HT1080 (cell line): ENCODE results near the gene OXER1. TPM values are rescaled to one million over a fixed set of nuclear protein-coding genes. Genes with fewer than 3 reads are reported as not detected.
A peak's percentile ranks its signal among the peaks of the same experiment; 100 is the strongest.

ENCODE experiments used
- DNase-seq: peaks from one replicate; pipeline ENCODE4 v3.0.0-alpha.2; 2015; ENCODE audit warnings: low read depth
- total RNA-seq: library from RNA; depleted of rRNA; stranded (reverse); fragments of >200 nt; shearing (Covaris generic); gene quantifications from 2 replicates; pipeline ENCODE4 v1.2.3, GENCODE V29; 2014

OXER1 gene
- total RNA-seq, 1 experiment from 2014 or later, result not detected

DNA sequence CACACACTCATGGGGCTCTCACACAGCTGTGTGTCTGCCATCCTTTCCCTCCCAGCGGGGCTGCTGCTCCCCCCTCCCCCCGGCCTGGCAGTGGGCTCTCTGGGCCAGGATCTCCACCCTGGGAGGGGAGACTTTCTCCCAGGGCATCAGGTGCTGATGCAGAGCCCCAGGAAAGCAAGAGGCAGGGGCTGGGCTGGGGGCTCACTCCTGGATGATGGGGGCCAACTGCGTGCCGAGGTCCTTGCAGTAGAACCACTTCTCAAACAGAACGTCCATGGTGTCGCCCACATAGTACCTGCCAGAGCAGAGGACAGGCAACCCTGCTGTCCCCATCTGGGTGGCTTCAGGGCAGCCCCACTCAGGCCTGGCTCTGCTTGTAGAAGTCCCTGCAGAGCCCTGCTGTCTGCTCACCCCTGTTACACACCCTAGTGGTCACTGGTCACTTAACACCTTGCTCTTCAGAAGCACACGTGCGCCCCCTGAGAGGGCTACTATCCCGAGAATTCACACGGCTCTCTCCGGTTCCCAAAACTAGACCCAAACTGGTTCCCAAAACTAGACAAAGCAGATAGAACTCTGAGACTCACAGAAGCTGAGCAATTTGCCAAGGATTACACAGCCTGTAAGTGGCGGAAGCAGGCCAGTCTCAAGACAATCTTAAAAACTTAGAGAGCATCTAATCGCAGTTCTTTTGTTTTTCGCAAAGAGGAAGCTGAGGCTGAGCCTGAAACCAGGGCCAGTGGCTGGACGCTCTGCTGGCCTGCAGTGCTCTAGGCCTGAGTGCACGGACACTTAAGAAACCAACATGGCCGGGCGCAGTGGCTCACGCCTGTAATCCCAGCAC, 6.6 kb upstream of the OXER1 start:
- DNase-seq, result peak; percentile 35

DNA sequence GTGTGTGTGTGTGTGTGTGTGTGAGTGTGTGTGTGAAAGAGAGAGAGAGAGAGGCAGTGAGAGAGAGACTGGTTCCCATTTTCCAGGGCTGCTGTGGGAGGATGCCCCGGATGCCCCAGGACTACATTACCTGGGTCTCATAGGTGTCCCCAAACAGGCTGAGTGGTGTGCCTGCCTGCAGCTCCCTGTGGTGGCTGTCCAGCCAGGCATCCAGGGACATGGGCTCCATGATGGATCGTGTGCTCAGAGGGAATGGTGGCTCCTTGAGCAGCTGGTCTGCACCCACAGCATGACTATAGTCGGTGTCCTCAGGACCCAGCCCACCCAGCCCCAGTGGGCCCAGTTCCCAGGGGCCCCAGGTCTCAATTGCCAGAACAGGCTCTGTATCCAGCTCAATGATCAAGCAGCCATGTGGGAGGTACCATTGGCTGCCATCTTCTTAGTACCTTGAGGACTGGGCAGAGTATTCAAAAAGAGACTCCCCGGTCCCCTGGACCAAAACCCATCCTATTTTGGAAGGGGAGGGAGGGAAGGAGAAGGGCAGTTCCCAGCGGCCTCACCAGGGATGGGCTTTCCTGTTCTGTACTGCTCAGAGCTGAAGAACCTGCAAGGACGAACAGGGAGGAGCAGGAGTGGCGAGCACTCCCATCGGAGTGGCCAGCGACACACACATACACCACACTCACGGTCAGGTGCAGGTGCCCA, 5.8 kb upstream of the OXER1 start:
- no peak for DNase-seq

DNA sequence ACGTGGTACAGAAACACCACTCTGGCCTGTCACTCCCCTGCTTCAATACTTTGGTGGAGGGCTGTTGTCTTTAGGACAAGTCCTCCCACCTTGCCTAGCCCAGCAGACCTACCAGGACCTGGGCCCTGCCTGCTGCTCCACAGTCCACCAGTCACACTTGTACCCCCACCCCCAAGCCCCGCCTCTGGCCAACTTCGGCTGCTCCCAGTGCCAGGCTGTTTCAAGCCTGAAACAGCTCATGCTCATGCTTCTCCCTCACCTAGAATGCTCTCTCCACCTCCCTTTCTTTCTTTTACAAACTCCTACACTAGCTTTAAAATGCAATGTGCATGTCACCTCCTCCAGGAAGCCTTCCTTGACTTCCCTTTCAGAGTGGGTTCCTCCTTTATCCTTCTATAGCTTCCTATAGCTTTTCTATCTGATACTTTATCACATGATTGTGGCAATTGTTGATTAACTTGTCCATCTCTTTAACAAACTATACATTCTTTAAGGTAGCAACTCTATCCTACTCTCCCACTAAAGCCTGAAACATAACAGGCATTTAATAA, 4.8 kb upstream of the OXER1 start:
- no peak for DNase-seq

DNA sequence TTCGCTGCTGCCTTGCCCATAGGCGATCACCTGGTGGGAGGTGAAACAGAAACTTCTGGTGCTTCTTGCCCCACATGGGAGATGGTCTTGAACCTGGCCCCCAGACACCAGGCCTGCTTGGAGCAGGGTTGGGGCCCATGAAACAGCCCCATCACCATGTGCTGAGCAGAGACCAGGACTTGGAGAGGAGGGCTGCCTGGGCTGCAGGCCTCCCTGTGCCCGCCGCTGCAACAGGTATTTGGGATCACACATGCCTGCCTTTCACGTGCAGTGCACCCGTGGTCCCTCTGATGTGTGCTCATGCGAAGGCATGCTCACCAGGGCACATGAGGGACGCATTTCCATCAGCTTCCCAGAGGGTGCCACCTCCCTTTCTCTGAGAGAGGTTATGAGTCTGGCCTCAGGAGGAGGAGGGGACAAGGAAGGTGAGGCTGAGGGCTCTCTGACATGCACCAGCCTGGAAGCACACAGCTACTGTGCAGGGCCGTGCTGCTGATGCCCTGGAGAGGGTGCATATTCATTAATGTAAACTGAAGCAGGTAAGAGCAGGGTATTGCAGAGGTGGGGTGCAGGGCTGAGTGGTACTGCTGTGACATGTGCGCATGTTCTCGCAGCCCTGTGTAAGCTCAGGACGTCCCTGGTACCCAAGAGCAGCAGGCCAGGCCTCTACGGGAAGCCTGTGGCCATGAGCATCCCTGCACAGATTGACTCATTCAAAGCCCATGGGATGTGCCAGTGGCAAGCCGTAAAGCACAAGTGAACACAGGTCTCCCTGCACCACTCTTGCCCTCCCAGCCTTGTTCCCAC, 4.2 kb upstream of the OXER1 start:
- DNase-seq, result no peak

DNA sequence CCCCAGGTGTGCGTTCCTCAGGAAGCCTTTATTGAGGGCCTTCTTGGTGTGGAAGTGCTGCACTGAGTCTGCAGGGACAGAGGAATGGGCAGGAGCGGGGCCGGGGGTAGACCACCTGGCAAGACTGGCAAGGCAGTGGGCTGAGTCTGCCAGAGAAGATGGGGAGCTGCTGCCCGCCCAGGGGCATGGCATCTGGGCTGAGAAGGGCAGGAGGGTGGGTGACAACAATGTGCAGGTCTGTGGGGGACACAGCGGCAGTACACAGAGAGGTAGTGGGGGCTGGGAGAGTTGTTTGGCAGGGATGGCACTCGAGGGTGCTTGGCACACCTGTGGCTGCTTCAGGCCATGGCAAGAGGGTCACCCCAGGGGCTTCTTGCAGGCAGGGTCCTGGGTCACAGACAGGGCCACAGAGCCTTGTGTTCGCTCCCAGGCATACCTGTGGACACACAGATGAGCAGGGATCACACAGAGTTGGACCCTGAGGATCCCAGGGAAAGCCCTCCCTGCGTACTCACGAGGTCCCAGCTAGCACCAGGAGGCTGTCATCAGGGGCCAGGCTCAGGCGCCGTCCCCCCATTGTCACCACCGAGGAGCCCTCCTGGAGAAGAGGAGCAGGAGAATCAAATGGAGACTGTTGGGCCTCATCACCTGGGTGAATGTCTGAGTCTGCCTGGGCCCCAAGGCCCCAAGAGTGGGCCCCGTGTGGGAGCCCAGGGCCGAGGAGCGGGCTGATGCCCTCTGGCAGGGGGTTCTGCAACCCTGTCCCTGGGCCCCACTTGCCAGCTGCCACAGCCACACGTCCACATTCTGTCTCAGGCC, 3.4 kb upstream of the OXER1 start:
- DNase-seq, result no peak

DNA sequence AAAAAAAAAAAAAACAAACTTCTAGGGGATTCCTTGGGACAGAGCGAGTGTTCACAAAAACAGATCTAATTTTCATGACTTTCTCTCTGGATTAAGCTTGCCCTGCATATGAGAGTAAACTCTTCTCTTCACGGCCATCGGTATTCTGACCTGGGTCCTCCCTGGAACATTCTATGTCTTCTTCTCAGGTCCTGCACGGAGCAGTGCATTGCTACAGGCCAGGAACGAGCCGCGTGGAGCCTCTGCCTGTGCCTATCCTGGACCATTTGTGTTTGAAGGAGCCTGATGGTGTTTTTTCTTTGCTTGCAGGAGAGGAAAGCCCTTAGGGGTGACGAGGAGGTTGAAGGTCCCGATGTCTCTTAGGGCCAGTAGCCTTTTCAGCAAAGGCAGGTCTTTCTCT, 1.8 kb upstream of the OXER1 start:
- DNase-seq, result no peak

DNA sequence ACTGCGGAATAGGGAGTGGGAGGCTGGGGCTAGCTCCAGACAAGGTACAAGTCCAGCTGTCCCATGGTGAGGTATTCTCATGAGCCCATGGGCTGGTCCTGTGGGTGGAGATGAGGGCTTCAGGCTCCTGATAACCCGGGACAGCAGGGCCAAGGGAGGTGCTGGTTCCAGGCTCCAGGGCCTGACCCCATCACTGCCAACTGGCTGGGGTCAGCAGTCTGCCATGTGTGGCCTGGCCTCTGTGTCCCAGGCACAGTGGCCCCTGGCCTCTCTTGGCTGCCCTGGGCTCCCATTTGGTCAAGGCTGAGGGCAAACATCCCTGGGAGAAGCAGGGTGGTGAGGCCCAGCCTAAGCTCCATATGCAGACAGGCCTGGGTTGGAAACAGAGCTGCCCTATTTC, 966 bp upstream of the OXER1 start:
- DNase-seq, result no peak

DNA sequence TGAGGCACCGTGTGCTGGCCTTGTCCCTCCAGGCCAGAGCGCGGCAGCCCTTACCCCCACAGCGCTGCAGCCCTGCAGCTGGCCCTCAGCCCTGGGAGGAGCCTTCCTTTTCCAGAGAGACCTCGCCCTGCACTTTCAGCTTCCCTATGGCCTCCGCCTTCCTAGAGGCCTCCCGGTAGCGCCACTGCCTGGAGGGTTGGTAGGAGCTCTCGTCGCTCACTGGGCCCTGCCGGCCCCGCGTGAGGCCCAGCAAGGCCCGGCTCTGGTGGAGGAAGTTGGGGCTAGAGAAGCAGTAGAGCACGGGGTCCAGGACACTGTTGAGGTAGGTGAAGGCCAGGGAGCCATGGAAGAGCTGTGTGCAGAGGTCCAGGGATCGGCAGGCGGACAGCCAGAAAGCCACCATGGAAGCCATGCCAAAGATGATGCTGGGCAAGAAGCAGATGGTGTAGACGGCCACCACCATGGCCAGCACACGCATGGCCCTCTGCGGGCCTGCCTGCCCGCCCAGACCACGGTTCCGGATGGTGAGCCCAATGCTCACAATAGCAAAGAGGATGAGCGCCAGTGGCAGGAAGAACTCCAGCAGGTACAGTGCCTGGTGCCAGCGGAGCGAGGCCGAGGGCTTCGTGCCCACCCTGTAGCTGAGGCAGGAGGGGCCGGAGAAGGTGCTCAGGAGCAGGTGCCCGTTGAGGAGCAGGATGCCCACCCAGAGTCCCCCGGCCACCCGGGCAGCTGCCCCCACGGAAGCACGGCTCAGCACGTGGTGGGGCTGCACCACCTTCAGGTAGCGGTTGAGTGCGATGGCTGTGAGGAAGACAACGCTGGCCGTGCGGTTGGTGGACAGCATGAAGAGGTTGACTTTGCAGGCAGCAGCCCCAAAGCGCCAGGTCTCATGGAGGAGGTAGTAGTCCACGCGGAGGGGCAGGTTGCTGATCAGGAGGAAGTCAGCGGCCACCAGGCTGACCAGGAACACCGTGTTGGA, 821 bp downstream of the OXER1 start:
- DNase-seq, result no peak

DNA sequence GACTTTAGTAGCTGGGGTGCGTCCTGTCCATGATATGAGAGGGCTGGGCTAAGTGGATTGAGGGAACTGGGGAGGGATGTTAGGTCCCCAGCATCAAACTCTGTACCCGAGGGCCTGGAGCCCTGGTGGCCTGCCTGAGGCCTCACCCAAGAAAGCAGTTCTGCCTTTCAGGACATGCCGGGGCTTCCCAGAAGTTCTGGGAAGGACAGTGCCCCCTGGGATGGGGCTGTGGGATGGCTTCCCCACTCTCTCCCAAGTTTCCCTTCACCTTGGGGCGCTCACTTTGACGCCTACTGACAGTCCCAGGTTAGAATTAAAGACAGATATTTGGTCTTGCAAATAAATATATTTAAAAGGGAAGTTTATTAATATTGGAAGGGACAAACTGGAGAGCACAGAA, 1.8 kb downstream of the OXER1 start:
- no peak for DNase-seq

DNA sequence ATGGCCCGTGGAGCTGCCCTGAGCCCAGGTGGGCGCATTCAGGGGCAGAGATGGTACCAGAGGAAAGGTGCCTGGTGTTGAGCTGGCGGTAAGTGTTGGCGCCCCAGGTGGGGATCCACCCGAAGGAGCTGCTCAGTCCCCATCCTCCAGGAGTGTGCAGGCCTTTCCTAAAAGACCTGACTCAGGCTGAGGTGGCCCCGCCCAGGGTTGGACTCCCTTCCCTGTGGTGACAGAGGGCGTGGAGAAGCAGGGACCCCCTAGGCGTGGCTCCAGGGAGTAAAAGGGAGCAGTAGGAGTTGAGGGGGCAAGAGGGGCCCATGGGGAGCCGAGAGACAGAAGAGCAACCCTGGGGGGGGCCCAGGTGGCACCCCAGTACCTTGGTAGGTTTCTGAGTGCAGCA, 2.4 kb downstream of the OXER1 start:
- no peak for DNase-seq

DNA sequence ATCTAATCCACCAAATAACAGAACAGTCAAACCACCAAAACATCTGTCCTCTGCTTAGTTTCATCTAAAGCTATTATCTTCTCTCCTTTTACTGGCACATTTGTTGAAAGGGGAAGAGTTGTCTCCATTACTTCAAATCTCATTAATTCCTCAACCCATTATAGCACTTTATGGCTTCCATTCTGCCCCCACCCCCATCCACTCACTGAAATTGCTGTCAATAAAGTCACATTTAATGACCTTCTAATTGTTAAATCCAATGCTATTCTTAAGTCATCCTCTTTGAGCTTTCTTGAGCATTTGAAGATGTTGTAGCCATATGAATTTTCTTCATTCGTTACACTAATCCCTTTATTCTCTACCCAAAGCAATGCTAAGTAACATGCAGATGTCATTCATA, 5.2 kb downstream of the OXER1 start:
- no peak for DNase-seq

DNA sequence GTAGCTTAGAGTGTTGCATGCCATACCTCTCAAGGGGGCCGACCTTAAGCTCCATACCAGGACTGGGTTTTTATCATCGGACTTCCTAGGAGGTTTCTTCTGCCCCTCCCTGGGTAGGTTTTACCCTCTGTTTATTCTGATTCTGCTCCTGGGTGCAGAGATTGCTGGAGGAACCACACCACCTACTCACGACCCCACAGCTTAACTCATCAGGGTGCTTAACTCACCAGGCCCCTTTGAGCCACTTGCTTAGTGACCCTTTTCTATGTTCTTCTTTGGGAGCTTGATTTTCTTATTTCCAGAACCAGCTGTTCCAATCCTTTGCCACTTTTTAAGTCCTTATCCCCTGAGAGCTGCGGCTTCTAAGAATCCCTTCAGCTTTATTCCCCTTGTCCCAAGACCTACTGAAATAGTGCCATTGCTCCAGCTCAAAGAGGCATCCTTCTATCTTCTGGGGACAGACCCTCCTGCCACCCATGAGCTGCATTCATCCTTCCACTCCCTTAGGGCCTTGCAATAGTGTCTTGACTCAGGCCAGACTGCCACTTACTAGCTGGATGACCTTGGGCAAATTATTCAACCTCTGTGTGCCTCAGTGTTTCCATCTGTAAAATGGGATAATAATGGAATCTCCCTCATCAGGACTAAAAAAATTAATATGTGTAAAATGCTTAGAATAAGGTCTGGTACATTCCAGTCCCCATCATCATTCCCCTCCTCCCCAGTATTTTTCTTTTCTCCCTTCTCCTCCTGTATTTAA, 5.8 kb downstream of the OXER1 start:
- no peak for DNase-seq

DNA sequence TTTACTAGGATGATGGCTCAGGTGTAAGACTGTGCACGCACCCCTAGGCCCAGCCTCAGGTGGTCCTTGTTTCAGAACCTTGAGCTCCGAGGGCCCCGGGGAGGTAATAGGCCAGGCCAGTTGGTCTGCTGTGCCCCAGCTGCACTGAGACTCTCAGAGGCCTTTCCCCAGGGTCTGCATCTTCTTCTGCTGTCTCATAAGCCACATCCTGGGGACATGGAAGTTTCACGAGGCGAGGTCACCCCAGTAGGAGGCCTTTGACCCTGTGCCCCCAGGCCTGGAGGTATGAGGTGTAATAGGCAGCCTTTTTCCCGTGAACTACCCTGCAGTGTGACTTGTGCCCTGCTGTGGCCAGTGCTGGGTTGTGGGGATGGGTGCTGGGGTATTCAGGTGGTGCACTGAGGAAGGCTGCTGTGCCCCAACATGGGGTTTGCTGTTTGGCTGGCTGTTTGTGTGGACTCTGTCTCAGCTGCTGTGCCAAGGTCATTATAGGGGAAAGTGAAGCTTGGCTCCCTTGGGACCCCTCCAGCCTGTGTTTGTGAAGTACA, 6.9 kb downstream of the OXER1 start:
- DNase-seq, result no peak

DNA sequence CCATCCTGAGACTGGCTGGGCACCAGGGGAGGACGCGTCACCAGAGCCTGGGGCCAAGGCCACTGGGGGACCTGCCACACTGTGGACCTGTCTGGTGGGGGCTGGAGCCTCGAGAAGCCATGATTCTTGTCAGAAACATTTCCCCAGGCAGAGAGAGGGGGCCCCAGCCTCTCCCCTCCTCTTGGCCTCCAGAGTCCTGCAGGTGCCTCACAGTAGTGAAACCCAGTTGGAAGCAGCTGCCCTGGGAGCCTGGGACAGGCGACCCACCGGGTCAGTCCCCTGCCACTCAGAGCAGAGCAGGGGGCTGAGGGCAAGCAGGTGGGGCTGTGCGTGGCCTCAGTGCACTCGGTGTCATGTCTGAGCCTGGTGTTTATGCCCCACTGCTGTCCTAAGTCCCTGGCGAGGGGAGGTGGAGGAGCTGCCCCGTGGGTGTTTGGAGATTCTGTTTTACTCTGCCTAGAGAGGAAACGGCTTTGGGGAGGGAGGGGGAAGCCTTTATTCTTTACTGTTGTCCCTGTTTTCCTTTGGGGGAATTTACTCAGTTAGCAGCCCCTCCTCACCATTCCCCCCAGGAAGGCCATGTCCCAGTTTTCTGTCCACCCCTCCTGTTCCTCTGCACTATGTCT, 7.7 kb downstream of the OXER1 start:
- DNase-seq, result no peak

DNA sequence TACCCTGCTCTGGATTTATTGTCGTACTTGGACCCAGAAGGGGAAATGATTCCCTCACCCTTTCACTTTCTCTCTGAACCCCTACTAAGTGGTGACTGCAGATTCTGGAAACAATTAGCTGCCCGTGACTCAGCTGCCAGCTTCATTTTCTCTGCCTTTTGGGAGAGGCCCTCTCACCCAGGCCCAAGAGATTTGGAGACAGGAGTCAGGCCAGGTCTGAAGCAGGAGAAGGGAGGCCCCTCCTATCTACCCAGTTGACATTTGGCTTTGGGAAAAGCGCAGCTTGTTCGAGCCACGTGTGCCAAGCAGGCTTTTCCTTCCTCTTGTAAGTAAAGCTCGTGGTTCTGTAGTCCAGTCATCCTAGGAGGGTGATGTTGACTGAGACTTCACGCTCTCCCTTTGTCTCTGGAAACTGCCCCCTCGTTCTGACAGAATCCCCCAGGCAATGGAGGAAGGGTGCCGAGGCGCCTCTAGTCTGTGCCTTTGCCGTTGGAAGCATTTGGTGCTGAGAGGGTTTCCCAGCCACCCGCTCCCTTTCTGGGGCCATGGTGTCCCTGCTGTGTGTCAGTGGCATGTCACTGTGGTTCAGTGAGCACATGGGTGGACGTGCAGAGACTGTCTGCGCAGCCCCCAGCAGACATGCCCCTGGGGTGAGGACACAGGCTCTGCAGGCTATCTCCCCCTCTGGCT, 8.6 kb downstream of the OXER1 start:
- DNase-seq, result no peak

DNA sequence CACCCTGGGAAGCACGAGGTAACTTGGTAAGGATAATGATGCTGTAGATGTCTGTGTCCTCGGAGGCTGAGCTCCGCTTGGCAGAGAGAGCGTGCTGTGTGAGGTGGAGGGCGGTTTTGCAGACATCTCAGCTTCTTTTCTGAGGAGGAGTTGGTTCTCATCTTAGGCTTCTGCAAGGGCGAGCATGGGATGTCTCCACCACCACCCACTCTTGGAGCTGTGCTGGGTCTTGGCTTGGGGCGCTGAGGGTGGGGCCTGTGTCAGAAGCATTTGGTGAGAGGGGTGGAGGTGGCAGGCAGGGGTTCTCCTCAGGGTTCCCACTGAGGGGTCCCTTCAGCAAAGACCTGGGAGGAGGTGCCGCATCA, 9.2 kb downstream of the OXER1 start:
- DNase-seq, result no peak

DNA sequence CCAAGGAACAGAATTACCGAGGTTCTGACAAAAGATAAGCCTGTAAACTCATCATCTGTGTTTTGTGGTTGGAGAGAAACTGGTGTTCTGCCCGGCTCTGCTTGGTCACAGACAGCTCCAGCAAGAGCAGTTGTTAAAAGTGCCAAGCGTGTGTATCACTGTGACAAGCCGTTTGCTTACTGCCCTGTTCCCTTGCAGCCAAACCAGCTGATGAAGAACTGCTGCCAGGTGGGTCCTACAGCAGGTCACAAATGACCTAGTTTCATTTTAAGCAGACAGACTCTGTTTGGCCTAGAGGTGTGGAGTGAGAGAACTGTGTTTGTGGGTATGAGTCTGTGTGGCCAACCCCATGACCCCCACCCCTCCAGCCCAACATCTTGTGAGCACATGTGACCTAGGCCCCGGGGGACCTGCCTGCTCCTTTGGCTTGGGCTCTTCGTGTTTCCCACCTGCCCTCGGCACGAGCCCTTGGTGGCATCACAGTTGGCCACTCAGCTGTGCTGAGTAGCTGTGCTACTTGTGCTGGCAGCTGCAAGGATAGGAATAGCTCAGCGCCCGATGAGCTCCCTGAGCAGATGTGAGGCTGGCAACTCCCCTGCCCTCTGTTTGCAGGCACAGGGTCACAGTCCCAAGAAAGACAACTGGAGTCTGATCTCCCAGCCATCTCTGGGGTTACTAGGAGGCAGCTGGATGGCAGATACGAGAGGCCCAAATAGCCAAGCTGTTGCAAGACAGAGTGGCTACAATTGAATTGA, 9.7 kb downstream of the OXER1 start:
- DNase-seq, result no peak
